ENCODE data around the gene BDKRB2.

DNA sequence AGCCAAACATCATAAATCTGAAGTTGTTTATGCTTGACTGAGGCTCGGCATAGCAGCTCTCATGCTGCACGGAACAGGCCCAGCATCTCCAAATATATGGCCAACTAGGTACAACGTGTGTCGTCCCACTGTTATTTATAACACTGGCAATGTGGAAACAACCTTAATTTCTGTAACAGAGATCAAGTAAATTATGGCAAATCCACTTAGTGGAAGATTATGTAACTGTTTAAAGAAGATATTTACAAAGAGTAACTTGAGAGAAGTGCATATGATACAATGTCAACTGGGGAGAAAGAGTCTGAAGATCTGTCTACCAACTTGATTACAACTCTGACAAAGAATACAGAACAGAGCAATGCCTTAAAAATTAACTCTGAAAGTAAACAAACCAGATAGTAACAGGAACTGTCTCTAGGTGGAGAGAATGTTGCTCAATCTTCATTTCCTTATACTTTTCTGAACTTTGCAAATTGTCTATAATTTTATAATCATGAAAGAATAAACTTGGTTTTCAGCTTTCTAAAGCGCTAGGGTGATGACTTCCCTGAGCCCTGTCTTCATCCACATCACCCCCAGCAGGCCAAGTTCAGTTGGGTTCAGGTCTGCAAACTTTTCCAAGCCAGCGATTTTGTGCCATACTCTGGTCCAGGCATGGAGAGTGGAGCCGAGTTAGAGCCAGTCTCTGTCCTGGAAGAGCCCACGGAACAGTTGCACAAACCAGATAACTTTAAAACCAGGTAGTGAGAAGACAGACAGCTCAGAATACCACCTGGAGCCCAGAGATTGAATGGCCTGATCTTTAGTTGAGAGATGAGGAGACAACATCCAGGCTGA is 44.3 kb upstream of the BDKRB2 start:
- TF ChIP-seq, protein P1, sequence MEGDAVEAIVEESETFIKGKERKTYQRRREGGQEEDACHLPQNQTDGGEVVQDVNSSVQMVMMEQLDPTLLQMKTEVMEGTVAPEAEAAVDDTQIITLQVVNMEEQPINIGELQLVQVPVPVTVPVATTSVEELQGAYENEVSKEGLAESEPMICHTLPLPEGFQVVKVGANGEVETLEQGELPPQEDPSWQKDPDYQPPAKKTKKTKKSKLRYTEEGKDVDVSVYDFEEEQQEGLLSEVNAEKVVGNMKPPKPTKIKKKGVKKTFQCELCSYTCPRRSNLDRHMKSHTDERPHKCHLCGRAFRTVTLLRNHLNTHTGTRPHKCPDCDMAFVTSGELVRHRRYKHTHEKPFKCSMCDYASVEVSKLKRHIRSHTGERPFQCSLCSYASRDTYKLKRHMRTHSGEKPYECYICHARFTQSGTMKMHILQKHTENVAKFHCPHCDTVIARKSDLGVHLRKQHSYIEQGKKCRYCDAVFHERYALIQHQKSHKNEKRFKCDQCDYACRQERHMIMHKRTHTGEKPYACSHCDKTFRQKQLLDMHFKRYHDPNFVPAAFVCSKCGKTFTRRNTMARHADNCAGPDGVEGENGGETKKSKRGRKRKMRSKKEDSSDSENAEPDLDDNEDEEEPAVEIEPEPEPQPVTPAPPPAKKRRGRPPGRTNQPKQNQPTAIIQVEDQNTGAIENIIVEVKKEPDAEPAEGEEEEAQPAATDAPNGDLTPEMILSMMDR (IDR thresholded peaks at IDR 0.05): no peak
- no peak for TF ChIP-seq POLR2A (IDR thresholded peaks at IDR 0.05)
- TF ChIP-seq EP300 (IDR thresholded peaks at IDR 0.05): no peak

Measured in ovary (tissue), 3 donors.